Endothelial cell (in vitro differentiated cells): ENCODE results near the gene NR2C2. TPM values are rescaled to one million over a fixed set of nuclear protein-coding genes. Genes with fewer than 3 reads are reported as not detected.

ENCODE experiments used
- DNase-seq: peaks from one replicate; pipeline ENCODE4 v3.0.0; 2021; ENCODE audit warnings: low spot score
- H3K27ac Mint-ChIP-seq: one replicate; pipeline ENCODE4 v1.8.0; 2021; ENCODE audit warnings: mixed read lengths, inconsistent platforms; ENCODE audit not compliant: unreplicated experiment
- H3K27me3 Mint-ChIP-seq: one replicate; pipeline ENCODE4 v1.8.0; 2021; ENCODE audit warnings: mild to moderate bottlenecking, moderate library complexity, mixed read lengths, inconsistent platforms; ENCODE audit not compliant: unreplicated experiment
- H3K36me3 Mint-ChIP-seq: one replicate; pipeline ENCODE4 v1.8.0; 2021; ENCODE audit warnings: mild to moderate bottlenecking, low read depth, mixed read lengths, inconsistent platforms; ENCODE audit not compliant: unreplicated experiment
- H3K4me1 Mint-ChIP-seq: one replicate; pipeline ENCODE4 v1.8.0; 2021; ENCODE audit warnings: mild to moderate bottlenecking, mixed read lengths, inconsistent platforms; ENCODE audit not compliant: unreplicated experiment
- H3K4me3 Mint-ChIP-seq: one replicate; pipeline ENCODE4 v1.8.0; 2021; ENCODE audit warnings: mild to moderate bottlenecking, mixed read lengths, inconsistent platforms; ENCODE audit not compliant: unreplicated experiment
- H3K9me3 Mint-ChIP-seq: one replicate; pipeline ENCODE4 v1.8.0; 2021; ENCODE audit warnings: mixed read lengths, inconsistent platforms; ENCODE audit not compliant: unreplicated experiment
- CTCF ChIP-seq: fragments of 200-600 bp; sonication (generic); IDR thresholded peaks from one replicate; pipeline ENCODE4 v1.5.0; 2021; ENCODE audit warnings: antibody characterized with exemption; ENCODE audit not compliant: unreplicated experiment
- total RNA-seq: library from RNA; stranded (reverse); fragmentation: NEBNext Ultra II Directional; extraction: Animal tissue kit (Norgen Biotek cat#: 25700); gene quantifications from one replicate; pipeline ENCODE4 v1.2.1, GENCODE V29; 2021; ENCODE audit not compliant: unreplicated experiment

NR2C2 gene
- total RNA-seq, 1 donor from 2014 or later = 49.1 TPM

- H3K27ac Mint-ChIP-seq = no peak overlapping the region
- no peaks in the 10 kb centered on the region for H3K9me3 Mint-ChIP-seq
- TF ChIP-seq CTCF = no peak
- no peaks in the 10 kb centered on the region for H3K27me3 Mint-ChIP-seq
- no peak overlapping the region for H3K4me3 Mint-ChIP-seq
- peaks cover 2% of the 10 kb centered on the region for H3K4me1 Mint-ChIP-seq
- no peak for DNase-seq
- peaks cover 38% of the 10 kb centered on the region for H3K36me3 Mint-ChIP-seq
Observed at GRCh38 chr3:15011174-15011573, 63.8 kb downstream of the NR2C2 start.

- Mint-ChIP-seq H3K4me3 (peak overlapping the region; percentile 24), H3K9me3 (no peaks in the 10 kb centered on the region), H3K27ac (no peak overlapping the region), H3K36me3 (peaks cover 57% of the 10 kb centered on the region), H3K27me3 (no peaks in the 10 kb centered on the region), H3K4me1 (peaks cover 2% of the 10 kb centered on the region)
- TF ChIP-seq CTCF = no peak
- no peak for DNase-seq
Observed at GRCh38 chr3:15014606-15015328, 67.4 kb downstream of the NR2C2 start.

DNA sequence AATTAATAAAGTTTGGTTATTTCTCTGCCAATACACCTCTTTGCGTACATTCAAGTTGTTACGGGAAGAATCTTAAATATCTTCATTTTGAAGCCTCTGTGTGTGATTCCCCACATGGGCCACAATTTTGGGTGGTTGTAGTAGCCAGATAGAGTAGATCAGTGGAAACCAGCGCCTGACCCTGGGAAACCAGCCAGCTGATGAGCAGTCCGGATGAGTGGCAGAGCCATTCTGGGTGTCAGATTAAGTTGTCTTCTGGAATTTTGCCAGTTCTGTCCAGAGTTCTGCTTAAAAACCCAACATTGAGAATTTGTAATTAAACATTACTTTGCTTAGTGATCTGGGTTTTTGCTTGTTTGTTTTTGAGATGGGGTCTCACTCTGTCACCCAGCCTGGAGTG lies 68.1 kb downstream of the NR2C2 start:
- no peak overlapping the region for H3K4me3 Mint-ChIP-seq
- TF ChIP-seq CTCF = no peak
- H3K36me3 Mint-ChIP-seq = peaks cover 56% of the 10 kb centered on the region

DNA sequence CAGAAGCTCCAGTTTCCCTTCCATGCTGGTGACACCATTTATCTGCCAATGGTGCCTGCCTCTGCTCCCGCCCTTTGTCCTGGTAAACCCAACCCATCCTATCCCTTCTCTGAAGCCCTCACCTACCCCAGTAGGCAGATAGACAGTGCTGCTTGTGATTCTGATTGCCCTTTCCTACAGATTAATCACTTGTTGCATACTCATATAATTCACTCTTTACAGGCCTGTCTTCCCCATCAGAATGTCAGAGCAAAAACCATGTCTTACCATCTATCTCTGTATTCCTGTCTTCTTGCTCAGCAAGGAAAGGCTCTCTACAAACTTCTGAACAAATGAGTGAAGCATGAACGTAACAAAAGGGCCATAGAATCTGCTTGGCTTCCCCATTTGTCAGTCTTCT lies 69.8 kb downstream of the NR2C2 start:
- H3K36me3 Mint-ChIP-seq = peaks cover 63% of the 10 kb centered on the region
- peaks cover 2% of the 10 kb centered on the region for H3K4me1 Mint-ChIP-seq
- peaks cover 3% of the 10 kb centered on the region for H3K27me3 Mint-ChIP-seq
- no peak for TF ChIP-seq CTCF
- no peaks in the 10 kb centered on the region for H3K9me3 Mint-ChIP-seq
- H3K27ac Mint-ChIP-seq = no peak overlapping the region
- H3K4me3 Mint-ChIP-seq = no peak overlapping the region
- DNase-seq = no peak

More for the DNA sequence above, 68.1 kb downstream of the NR2C2 start:
- Mint-ChIP-seq H3K4me1 (peaks cover 2% of the 10 kb centered on the region), H3K27me3 (no peaks in the 10 kb centered on the region), H3K9me3 (no peaks in the 10 kb centered on the region), H3K27ac (no peak overlapping the region)
- no peak for DNase-seq

DNA sequence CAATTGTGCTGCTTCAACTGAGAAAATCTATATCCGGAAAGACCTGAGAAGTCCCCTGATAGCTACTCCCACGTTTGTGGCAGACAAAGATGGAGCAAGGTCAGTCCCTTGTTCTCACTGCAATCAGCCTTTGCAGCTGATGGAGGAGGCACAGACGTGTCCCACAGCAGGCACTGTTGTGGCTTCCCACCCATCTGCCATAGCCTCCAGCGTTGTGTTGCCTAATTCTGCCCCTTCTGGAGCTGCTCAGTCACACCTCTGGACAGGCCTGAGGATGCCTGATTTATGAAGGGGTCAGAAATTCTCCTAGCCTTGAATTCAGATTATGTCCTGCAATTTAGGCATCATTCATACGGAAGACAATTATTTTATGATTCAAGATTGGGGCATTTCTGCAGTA lies 75.9 kb downstream of the NR2C2 start:
- TF ChIP-seq CTCF = no peak
- no peak for DNase-seq
- H3K9me3 Mint-ChIP-seq = no peaks in the 10 kb centered on the region
- H3K4me3 Mint-ChIP-seq = no peak overlapping the region
- peaks cover 5% of the 10 kb centered on the region for H3K27me3 Mint-ChIP-seq
- H3K36me3 Mint-ChIP-seq = peaks cover 51% of the 10 kb centered on the region
- no peaks in the 10 kb centered on the region for H3K4me1 Mint-ChIP-seq
- H3K27ac Mint-ChIP-seq = no peak overlapping the region
